Measurements from ENCODE around the gene MED15. TPM values are rescaled to one million over a fixed set of nuclear protein-coding genes. Genes with fewer than 3 reads are reported as not detected.
A peak's percentile ranks its signal among the peaks of the same experiment; 100 is the strongest.

Gene MED15
- total and polyA plus RNA-seq, 2 of the 4 experiments (the other 2 are of a cell fraction), result 19.0 to 68.8 TPM

DNA sequence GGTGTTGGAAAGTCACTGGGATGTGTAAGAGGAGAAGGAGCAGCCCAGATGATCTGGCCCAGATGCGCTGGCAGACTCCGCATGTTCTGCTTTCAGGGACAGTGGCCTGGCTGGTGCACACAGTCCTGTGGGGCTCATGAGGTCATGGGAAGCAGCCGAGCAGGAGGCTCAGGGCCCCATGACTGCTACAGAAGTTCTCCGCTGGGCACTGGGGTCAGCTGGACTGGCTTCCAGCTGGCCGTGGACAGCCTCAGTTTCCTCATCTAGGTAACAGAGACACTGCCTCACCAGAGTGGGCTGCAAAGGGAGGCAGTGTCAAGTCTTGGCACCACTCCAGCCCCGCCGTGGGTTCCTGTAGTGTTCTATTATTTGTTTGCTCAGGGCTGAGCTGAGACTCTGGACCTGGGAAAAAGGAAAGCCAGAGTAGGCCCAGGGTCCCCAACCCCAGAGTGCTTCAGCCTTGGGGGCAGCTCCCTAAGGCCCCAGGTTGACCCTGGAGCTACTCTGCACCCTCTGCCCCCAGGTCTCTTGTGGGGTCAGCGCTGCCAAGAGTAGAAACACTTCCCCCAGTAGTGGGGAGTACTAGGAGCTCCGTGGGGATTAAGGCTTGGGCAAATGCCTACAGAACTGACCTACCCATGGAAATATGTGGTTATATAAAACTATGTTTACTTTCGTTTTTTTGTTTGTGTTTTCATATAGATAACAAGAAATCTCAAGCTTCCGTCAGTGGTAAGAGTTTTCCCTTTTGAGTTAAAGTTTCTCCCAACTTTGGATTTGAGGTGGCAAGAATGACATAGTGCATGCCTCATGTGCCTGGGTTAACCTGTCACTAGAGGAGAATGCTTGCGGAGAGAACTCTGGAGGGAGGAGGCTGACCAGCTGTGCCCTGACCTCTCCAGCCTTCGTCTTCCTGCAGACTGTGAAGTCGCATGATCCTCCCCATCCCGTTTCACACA is 45.3 kb downstream of the MED15 start:
- Histone ChIP-seq H2AK5ac (ENCODE audit: low read depth, low read length) (peak overlapping the region; percentile 76), H2AK9ac (replicated peaks; ENCODE audit: low read depth, low read length, poor library complexity) (peak overlapping the region; percentile 75), H3K4me1 (ENCODE audit: control insufficient read depth, insufficient read depth, low read length) (peaks cover 49% of the 10 kb centered on the region), H3K23ac (ENCODE audit: low read depth, low read length) (peak overlapping the region; percentile 34), H3K36me3 (ENCODE audit: control insufficient read depth, insufficient read depth, low read length) (peaks cover 48% of the 10 kb centered on the region), H3K4ac (ENCODE audit: low read depth, low read length) (peak overlapping the region; percentile 80), H2BK5ac (ENCODE audit: low read depth, low read length, poor library complexity, severe bottlenecking) (peak overlapping the region; percentile 73), H3K14ac (replicated peaks; ENCODE audit: low read depth, low read length) (peak overlapping the region; percentile 29), H4K8ac (ENCODE audit: low read depth in 2 of 2, low read length in 2 of 2) (peak overlapping the region in 1 of 2 experiments; percentile 22; a peak in 2 of 4 replicates), H4K5ac (ENCODE audit: low read depth, low read length) (peak overlapping the region; percentile 38; the same call in 1 of the 2 replicates), H3K27me3 (ENCODE audit: control insufficient read depth, insufficient read depth, low read length) (no peaks in the 10 kb centered on the region), H3K9me3 (ENCODE audit: control insufficient read depth, insufficient read depth, low read length) (no peaks in the 10 kb centered on the region), H2BK15ac (ENCODE audit: low read depth, low read length) (no peak overlapping the region), H3K79me1 (ENCODE audit: low read depth in 1 of 2, low read length in 2 of 2) (peaks cover 41 to 96% of the 10 kb centered on the region in 2 experiments), H3K56ac (ENCODE audit: extremely low read depth, insufficient read depth, low read length) (no peak overlapping the region; the same call in 1 of the 2 replicates), H2BK20ac (ENCODE audit: low read depth, low read length) (peak overlapping the region; percentile 31; the same call in 1 of the 2 replicates), H3K9ac (ENCODE audit: low read depth, low read length) (no peak overlapping the region), H3K4me2 (ENCODE audit: low read depth, low read length) (peak overlapping the region; percentile 19; the same call in 1 of the 2 replicates), H4K20me1 (ENCODE audit: insufficient read depth, low read length) (peaks cover 90% of the 10 kb centered on the region), H2BK120ac (ENCODE audit: low read depth, low read length) (peak overlapping the region; percentile 31; the same call in 1 of the 2 replicates), H3K27ac (ENCODE audit: insufficient read depth, low read length) (peak overlapping the region; percentile 83), H3K9me1 (ENCODE audit: insufficient read depth, low read length) (peaks cover 62% of the 10 kb centered on the region), H4K91ac (ENCODE audit: insufficient read depth, low read depth, low read length) (peak overlapping the region; percentile 55), H3K18ac (ENCODE audit: low read depth, low read length) (0 out of 2 replicates have a peak overlapping the region, but pooled peaks have one; percentile 6), H2AFZ (replicated peaks; ENCODE audit: low read length, poor library complexity) (peak overlapping the region; percentile 37), H3K4me3 (ENCODE audit: insufficient read depth, low read depth, low read length) (no peak overlapping the region)
- 92% methylated on average over 3 of the region's 15 CpGs; no CpG with 5 or more reads in 1 of the 2 experiments for WGBS, 2 experiments (ENCODE audit: extremely low coverage in 2 of 2, insufficient read length in 1 of 2)
- TF ChIP-seq MXI1 (IDR thresholded peaks at IDR 0.05; ENCODE audit: borderline replicate concordance, low read depth, low read length), result peak; percentile 51; the same call in 1 of the 2 replicates
- no peak for TF ChIP-seq CEBPB (IDR thresholded peaks at IDR 0.05; ENCODE audit: low read depth, low read length)
- TF ChIP-seq BHLHE40 (IDR thresholded peaks at IDR 0.05; ENCODE audit: low read depth, low read length), result peak; percentile 84
- TF ChIP-seq, protein P1, sequence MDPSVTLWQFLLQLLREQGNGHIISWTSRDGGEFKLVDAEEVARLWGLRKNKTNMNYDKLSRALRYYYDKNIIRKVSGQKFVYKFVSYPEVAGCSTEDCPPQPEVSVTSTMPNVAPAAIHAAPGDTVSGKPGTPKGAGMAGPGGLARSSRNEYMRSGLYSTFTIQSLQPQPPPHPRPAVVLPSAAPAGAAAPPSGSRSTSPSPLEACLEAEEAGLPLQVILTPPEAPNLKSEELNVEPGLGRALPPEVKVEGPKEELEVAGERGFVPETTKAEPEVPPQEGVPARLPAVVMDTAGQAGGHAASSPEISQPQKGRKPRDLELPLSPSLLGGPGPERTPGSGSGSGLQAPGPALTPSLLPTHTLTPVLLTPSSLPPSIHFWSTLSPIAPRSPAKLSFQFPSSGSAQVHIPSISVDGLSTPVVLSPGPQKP (IDR thresholded peaks at IDR 0.05; ENCODE audit: borderline replicate concordance, low read depth, low read length), result no peak
- ChIA-PET CTCF (interaction anchor here (0.9 to 1.5 kb wide), 3 partner anchors 12 to 26 kb away, joined by 3 to 16 read pairs (median 3); no protein-coding TSS in a partner anchor), POLR2A (ENCODE audit: unreplicated experiment) (no interaction called here)
- intact Hi-C loops (cut with micrococcal nuclease), result loop anchor here (5.0 kb wide), 1 partner anchor 45 kb away; the partner anchor contains the start of gene MED15
- in situ Hi-C loops (cut with MboI; ENCODE audit: low sequenced_read_pairs), result no loop called here
- peak; percentile 65 for ATAC-seq (ENCODE audit: low read depth)
- dilution Hi-C loops (cut with HindIII; ENCODE audit: low sequenced_read_pairs, unreplicated experiment), result no loop called here
- BruUV-seq (replicated peaks), result no TSS peak
- peak; percentile 83 for DNase-seq

Data from IMR-90 (cell line).